ENCODE measurements around the gene OR2S2.

OR2S2 gene

DNA sequence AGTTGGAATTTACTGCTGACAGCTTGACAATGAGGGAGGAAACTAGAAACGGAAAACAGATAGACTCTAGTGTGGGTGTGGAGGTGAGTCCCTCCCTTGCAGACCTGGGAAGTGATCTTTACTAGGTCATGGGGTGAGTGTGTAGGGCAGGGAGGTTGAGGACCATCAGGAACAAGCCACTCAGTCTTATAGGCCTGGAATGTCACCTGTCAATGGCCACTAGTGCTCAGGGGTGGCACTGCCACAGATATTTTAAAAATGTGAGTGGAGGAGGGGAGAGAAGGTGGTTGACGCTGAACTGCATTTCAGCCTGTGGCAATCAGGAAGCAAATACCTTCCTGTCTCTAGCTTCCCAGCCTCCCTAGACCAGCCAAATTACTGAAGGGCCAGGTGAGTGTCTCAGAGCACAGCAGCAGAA is 9.0 kb downstream of the OR2S2 start:
- no peak overlapping the region for H3K4me2 ChIP-seq (ENCODE audit: insufficient read depth, low read length)
- DNase-seq = no peak
- no peaks in the 10 kb centered on the region for H3K36me3 ChIP-seq (ENCODE audit: insufficient read depth, low read length)
- H3K79me2 ChIP-seq (ENCODE audit: insufficient read depth, low read length) = no peaks in the 10 kb centered on the region
- no peaks in the 10 kb centered on the region for H4K20me1 ChIP-seq (ENCODE audit: insufficient read depth, low read length)
- no peaks in the 10 kb centered on the region for H3K27me3 ChIP-seq (ENCODE audit: insufficient read depth, low read length, poor library complexity)
- TF ChIP-seq, protein P1, sequence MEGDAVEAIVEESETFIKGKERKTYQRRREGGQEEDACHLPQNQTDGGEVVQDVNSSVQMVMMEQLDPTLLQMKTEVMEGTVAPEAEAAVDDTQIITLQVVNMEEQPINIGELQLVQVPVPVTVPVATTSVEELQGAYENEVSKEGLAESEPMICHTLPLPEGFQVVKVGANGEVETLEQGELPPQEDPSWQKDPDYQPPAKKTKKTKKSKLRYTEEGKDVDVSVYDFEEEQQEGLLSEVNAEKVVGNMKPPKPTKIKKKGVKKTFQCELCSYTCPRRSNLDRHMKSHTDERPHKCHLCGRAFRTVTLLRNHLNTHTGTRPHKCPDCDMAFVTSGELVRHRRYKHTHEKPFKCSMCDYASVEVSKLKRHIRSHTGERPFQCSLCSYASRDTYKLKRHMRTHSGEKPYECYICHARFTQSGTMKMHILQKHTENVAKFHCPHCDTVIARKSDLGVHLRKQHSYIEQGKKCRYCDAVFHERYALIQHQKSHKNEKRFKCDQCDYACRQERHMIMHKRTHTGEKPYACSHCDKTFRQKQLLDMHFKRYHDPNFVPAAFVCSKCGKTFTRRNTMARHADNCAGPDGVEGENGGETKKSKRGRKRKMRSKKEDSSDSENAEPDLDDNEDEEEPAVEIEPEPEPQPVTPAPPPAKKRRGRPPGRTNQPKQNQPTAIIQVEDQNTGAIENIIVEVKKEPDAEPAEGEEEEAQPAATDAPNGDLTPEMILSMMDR (IDR thresholded peaks at IDR 0.05; ENCODE audit: borderline replicate concordance, extremely low read depth, low read length, poor library complexity, severe bottlenecking) = no peak
- TF ChIP-seq EZH2 (IDR thresholded peaks at IDR 0.05; ENCODE audit: borderline replicate concordance, low read depth, low read length, severe bottlenecking) = no peak
- no peaks in the 10 kb centered on the region for H3K4me1 ChIP-seq (ENCODE audit: insufficient read depth, low read length)
- no peak overlapping the region for H3K9ac ChIP-seq (ENCODE audit: low read depth, low read length)
- no peak overlapping the region for H3K27ac ChIP-seq (ENCODE audit: low read length)
- H3K4me3 ChIP-seq (ENCODE audit: low read depth in 1 of 2, low read length in 2 of 2) = no peak overlapping the region
- H3K9me3 ChIP-seq (ENCODE audit: insufficient read depth, low read length, severe bottlenecking) = no peaks in the 10 kb centered on the region
- H2AFZ ChIP-seq (ENCODE audit: low read depth, low read length) = no peak overlapping the region
- no peak for ATAC-seq (ENCODE audit: insufficient read depth, low read depth)

DNA sequence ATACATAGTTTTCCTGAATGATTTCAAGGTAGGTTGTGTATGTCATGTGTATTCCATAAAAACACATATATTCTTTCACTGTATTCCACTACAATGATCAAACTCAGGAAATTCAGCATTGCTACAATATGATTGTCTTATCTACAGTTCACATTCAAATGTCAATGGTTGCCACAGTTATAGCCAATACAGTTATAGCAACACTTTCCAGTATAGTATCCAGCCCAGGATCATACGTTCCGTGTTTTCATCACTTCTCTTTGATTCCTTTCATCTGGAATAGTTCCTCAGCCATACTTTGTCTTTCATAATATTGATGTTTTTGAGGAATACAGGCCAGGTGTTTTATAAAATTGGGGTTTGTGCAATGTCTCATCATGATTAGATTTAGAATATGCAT is 9.5 kb downstream of the OR2S2 start:
- H3K4me2 ChIP-seq (ENCODE audit: insufficient read depth, low read length) = no peak overlapping the region
- ATAC-seq (ENCODE audit: insufficient read depth, low read depth) (no peak), DNase-seq (no peak)
- no peak overlapping the region for H3K9ac ChIP-seq (ENCODE audit: low read depth, low read length)
- H3K9me3 ChIP-seq (ENCODE audit: insufficient read depth, low read length, severe bottlenecking) = no peaks in the 10 kb centered on the region
- H3K27me3 ChIP-seq (ENCODE audit: insufficient read depth, low read length, poor library complexity) = no peaks in the 10 kb centered on the region
- H3K36me3 ChIP-seq (ENCODE audit: insufficient read depth, low read length) = no peaks in the 10 kb centered on the region
- no peak overlapping the region for H2AFZ ChIP-seq (ENCODE audit: low read depth, low read length)
- H3K27ac ChIP-seq (ENCODE audit: low read length) = no peak overlapping the region
- no peak for TF ChIP-seq EZH2 (IDR thresholded peaks at IDR 0.05; ENCODE audit: borderline replicate concordance, low read depth, low read length, severe bottlenecking)
- TF ChIP-seq, protein P1 (IDR thresholded peaks at IDR 0.05; ENCODE audit: borderline replicate concordance, extremely low read depth, low read length, poor library complexity, severe bottlenecking) = no peak
- no peaks in the 10 kb centered on the region for H4K20me1 ChIP-seq (ENCODE audit: insufficient read depth, low read length)
- H3K79me2 ChIP-seq (ENCODE audit: insufficient read depth, low read length) = no peaks in the 10 kb centered on the region
- H3K4me1 ChIP-seq (ENCODE audit: insufficient read depth, low read length) = no peaks in the 10 kb centered on the region
- H3K4me3 ChIP-seq (ENCODE audit: low read depth in 1 of 2, low read length in 2 of 2) = no peak overlapping the region

DNA sequence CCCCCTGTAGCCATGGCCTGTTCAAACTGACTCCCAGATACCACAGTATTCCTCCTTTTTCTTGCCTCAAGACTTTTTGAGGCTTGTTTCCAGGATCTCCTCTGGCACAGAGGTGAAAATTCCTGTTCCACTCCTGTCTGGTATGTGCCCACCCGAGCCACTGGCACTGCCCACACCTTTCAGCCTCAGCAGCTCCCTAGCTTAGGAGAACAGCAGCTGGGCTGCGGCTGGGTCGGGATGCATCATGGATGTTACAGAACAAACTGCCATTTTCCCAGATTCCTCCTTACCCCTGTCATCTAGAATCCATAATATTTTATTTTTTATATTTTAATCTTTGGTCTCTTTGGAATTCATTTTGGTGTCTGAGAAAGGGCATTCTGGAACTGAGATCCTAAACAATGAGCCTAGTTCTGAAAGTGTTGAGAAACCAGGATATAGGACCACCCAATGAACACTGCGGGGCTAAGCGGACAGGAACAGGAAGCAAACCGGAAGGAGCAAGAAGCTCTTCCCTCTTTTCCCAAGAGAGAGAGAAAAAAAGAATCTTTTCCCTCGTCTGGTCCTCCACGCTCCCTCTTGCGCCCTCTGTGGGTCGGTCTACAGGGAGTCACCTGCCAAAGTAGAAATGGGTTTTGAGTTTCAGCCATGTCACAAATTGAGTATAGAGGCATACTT is 12.5 kb downstream of the OR2S2 start:
- Histone ChIP-seq H3K27ac (ENCODE audit: low read length) (no peak overlapping the region), H3K4me3 (ENCODE audit: low read depth in 1 of 2, low read length in 2 of 2) (no peak overlapping the region), H3K4me2 (ENCODE audit: insufficient read depth, low read length) (no peak overlapping the region), H4K20me1 (ENCODE audit: insufficient read depth, low read length) (no peaks in the 10 kb centered on the region), H3K4me1 (ENCODE audit: insufficient read depth, low read length) (peaks cover 18% of the 10 kb centered on the region), H3K9ac (ENCODE audit: low read depth, low read length) (no peak overlapping the region), H3K27me3 (ENCODE audit: insufficient read depth, low read length, poor library complexity) (no peaks in the 10 kb centered on the region), H2AFZ (ENCODE audit: low read depth, low read length) (0 out of 2 replicates have a peak overlapping the region, but pooled peaks have one; percentile 46), H3K36me3 (ENCODE audit: insufficient read depth, low read length) (no peaks in the 10 kb centered on the region), H3K79me2 (ENCODE audit: insufficient read depth, low read length) (no peaks in the 10 kb centered on the region), H3K9me3 (ENCODE audit: insufficient read depth, low read length, severe bottlenecking) (no peaks in the 10 kb centered on the region)
- DNase-seq (peak; percentile 64), ATAC-seq (ENCODE audit: insufficient read depth, low read depth) (peak; percentile 74; the same call in 2 of the 3 replicates)
- TF ChIP-seq, protein P1 (IDR thresholded peaks at IDR 0.05; ENCODE audit: borderline replicate concordance, extremely low read depth, low read length, poor library complexity, severe bottlenecking) = peak; percentile 86
- TF ChIP-seq EZH2 (IDR thresholded peaks at IDR 0.05; ENCODE audit: borderline replicate concordance, low read depth, low read length, severe bottlenecking) = no peak
